Activated effector memory CD4-positive, alpha-beta T cell treated with anti-CD3 and anti-CD28 coated beads, Interleukin-2, amount 50 U/mL, for 16 hours (primary cell): Measurements from ENCODE around the gene PLEKHM2.

Source experiments
- DNase-seq: peaks from one replicate; pipeline ENCODE4 v3.0.0-alpha.2; 2020

The PLEKHM2 gene

DNA sequence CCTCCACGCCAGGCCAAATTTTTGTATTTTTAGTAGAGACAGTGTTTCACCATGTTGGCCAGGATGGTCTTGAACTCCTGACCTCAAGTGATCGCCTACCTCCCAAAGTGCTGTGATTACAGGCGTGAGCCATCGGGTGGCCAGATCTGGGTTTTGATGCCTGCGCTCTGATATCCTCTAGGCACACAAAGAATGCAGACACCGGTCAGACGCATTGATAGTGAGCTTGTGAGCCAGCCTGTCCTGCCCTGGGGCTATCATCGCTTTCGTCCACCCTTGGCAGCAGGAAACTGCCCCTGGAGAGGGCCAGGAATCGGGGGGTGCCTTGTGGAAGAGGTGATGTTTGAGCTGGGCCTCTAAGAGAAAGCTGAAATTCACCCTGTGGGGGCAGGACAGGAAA, 78.4 kb downstream of the PLEKHM2 start:
- DNase-seq, result no peak

GRCh38 chr1:15764269-15764764, 80.2 kb downstream of the PLEKHM2 start:
- no peak for DNase-seq

DNA sequence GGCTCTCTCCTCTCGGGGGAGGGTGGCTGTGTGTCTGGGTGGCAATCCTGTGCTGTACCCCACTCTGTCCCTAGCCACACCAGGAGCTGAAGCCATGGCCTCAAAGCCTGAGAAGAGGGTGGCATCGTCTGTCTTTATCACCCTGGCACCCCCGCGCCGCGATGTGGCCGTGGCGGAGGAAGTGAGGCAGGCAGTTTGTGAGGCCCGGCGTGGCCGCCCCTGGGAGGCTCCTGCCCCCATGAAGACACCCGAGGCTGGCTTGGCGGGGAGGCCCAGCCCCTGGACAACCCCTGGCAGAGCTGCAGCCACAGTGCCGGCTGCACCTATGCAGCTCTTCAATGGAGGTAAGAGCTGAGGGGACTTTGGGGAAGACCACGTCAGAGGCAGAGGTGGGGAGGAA, 80.8 kb downstream of the PLEKHM2 start:
- no peak for DNase-seq

DNA sequence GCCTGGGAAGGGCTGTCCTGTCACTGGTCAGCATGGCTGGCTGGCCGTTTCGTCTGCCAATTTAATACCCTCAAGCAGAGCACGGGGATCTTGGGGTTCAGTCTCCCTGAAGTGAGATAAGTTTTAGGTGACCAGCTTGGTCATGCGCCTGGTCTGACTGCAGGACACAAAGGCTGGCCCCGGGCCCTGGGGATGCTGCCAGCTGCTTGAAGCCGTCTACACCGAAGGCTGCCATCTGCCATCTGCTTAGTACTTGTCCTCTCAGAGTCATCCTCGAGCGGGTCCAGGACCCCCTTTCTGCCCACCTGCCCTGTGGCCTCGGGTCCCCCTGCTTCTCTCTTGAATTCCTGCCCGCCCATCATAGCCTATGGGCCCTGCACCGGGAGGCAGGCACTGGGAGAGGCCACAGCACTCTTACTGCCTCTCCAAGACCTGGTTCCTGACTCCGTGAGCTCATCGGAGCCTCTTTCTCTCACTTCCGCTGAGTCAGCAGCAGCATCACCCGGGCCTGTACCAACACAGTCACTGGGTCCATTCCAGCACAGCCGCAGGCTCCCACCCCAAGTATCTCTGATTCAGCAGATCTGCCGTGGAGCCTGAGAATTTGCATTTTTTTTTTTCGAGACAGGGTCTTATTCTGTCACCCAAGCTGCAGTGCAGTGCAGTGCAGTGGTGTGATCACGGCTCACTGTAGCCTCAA, 81.5 kb downstream of the PLEKHM2 start:
- DNase-seq, result no peak

DNA sequence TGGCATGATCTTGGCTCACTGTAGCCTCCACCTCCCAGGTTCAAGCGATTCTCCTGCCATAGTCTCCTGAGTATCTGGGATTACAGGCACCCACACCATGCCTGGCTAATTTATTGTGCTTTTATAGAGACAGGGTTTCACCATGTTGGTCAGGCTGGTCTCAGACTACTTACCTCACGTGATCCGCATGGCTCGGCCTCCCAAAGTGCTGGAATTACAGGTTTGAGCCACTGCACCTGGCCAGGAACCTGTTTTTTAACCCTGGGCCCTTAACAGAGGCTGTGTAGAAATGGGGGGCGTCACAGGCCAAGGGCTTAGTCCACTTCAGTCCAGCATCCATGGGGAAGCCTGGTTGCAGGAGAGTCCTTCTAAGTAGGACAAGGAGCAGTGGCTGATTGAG, 83.8 kb downstream of the PLEKHM2 start:
- no peak for DNase-seq

DNA sequence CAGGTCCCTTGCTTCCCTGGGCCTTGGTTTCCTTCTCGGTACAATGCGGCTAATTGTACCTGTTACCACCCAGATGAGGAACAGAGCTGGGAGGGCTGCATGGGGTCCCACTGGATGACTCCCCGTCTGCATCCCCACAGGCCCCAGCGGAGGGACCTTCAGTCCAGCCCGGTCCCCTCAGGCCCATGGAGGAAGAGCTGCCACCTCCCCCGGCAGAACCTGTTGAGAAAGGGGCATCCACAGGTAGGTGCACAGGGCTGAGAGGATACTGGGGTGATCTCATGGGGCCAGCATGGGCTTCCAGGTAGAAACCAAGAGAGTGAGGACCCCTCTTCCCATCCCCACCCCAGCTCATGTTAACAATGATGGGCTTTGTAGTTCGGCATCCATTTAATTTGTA, 84.3 kb downstream of the PLEKHM2 start:
- DNase-seq, result no peak

DNA sequence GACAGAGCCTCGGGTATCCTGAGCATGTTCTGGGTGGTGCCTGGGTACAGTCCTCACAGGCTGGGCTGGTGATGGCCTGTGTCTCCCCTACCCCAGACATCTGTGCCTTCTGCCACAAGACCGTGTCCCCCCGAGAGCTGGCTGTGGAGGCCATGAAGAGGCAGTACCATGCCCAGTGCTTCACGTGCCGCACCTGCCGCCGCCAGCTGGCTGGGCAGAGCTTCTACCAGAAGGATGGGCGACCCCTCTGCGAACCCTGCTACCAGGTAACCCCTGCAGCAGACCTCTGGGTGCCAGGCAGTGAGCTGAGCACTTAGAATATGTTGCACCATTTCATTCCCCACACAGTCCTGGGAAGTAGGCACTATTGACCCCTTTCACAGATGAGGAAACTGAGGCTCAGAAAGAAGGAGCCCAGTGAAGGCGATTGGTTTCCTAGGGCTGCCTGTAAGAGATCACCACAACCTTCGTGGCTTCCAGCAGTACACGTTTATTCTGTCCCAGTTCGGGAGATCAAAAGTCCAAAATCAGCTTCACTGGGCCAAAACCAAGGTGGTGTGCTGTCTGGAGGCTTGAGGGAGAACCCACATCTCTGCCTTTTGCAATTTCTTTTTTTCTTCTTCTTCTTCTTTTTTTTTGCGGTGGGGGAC, 86.3 kb downstream of the PLEKHM2 start:
- no peak for DNase-seq

DNA sequence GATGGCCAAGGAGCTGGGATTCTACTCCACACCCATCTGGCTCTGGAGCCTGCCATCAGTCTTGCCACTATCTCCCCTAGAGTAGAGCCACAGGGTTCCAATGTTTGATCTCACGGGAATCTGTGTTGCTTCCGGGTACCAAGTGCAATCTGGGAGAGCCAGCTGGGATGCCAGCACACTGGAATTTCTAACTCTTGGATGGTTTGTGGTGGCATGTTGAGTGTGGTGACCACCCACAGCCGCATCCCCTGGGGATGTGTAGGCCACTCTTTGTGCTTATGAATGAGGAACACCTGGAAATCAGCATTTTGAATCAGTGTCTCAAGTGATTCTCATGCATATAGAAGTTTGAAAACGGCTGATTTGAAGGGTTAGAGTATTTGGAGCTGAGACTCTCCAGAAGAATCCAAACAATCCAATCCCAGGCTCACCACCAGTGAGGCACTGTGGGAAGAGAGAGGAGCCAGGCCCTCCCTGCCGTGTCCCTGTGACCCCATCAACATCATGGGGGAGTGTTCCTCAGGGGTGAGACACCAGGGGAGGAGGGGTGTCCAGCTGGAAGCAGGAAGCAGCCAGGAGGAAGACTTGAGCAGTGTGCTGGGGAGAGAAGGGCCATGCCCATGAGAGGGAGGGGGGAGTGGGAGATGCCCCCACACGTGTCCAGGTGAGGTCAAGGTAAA, 87.9 kb downstream of the PLEKHM2 start:
- DNase-seq, result no peak

GRCh38 chr1:15775706-15776105, 91.6 kb downstream of the PLEKHM2 start:
- no peak for DNase-seq

DNA sequence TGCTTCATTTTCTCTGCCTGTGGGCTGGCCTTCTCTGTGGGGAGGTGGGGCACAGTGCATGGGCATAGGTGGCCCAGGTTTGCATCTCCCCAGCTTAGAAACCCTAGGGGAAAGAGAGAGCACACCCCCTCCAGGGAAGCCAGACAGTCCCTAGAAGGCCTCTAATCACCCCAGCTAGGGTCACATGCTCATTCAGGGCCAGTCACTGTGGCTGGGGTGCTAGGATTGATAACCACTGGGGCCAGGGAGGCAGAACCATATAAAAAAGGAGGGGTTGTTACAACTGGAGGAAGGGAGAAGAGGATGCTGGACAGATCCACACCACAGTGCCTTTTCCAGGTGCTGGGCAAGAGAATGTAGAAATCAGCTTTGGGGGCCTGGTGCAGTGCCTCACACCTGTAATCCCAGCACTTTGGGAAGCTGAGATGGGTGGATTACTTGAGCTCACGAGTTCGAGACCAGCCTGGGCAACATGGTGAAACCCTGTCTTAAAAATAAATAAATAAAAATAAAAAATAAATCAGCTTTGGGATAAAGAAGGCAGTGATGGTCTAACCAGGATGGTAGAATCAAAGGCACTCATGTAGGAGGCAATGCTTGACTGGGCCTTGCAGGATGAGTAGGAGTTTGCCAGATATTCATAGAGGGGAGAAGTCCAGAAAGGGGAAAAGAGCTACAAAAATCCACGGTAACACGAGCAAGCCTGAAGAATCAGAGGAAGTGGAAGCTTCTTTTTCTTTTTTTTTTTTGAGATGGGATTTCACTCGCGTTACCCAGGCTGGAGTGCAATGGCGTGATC, 94.0 kb downstream of the PLEKHM2 start:
- DNase-seq, result no peak
